IPS DF 19.7 (cell line): ENCODE data around the gene TMEM60.
"Not testable (repeated sequence)": the region's sequence is repeated elsewhere in the genome, so short reads cannot be mapped to it uniquely, and the experiment has no call there.

Experiments used
- DNase-seq: peaks from one replicate; pipeline ENCODE4 v3.0.0-alpha.2; 2013; ENCODE audit warnings: low read depth, low spot score

The TMEM60 gene

DNA sequence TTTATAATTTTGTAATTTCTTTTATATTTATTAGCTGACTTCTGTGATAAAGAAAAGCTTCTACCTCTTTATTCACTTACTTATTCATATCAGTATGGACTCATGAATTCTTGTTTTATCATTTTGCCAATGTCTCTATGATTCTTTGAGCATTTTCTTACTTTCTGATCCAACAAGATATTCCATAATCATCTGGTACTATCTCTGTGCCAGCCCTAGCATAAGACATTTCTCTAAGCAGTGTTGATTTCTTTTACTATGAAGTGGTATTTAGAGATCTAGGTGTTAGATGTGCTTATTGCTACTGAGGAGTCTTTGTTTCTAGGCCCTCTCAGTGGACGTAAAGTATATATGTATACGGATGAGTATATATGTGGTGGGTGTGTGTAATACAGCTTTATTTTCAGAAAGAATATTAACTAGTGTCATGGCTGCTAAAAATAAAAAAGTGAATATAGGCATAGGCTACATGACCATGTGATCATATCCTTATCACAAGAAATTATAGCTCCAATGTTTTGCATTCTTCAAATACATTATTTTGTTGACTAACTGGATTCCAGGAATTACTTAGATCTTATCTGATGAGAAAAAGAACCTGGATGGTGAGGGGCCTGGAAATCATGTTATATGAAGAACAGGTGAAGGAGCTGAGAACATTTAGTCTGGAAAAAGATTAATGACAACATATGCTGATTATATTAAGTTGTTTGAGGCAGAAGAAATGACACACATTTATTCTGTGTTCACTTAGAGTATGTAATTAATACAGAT is 13.5 kb upstream of the TMEM60 start:
- DNase-seq, result no peak

DNA sequence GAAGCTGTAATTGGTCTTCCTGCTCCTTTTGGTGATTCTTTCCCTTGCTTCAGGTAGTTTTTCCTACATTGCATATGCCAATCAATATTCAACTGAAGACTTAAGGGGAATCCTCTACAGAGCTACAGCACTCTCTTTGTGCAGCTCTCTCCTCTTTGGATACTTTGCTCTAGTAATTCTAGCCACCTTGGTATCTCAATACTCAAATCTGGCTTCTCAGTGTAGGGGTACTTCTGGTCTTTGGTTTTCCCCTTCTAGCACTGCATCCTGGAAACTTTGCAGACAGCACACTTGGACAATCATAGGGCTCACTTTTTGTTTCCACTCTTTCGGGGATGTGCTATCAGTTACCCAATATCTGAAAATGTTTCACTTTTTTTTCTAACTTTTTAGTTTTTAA is 10.3 kb upstream of the TMEM60 start:
- DNase-seq, result no peak

DNA sequence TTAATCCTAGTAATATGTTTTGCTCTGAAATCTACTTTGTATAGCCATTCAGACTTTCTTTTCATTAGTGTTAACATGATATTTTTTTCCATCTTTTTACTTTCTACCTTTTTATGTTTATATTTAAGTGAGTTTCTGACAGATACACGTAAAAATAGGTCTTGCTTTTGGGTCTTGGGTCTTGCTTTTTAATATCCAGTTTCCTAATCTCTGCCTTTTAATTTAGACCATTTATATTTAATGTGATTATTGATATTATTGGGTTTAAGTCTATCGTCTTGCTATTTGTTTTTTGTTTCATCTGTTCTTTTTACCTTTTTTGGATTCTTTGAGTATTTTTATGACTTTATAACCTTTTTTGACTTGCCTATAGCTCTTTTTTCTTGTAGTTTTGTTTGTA is 8.2 kb upstream of the TMEM60 start:
- no peak for DNase-seq

DNA sequence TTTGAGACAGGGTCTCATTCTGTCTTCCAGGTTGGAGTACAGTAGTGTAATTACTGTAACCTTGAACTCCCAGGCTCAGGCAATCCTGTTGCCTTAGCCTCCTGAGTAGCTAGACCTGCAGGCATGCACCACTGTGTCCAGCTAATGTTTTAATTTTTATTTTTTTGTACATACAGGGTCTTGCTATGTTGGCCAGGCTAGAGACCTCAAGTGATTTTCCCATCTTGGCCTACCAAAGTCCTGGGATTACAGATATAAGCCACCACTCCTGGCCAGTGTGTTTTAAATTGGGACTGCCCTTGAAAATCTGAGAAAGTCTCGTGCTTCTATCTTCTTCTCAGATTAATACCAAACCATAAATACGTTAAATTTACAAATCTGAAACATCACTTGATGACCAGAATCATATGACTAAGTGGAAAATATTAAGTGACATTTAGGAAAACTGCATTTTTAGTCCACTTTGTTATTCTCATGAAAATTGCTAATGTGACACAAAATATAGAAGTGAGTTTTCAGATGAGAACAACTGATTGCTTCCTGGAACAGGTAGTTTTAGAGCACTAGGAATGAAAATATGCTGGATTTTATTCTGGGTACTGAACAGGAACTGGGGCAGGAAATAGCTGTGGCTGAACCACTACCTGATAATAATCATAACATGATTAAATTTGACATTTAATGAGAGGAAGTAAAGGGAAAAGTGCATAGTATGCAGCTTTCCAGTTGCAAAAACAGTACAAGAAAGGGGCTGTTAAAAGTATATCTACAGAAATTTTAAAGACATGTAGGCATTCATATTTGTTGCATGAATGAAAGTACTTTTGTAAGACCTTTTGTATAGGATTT is 4.5 kb upstream of the TMEM60 start:
- DNase-seq, result no peak

DNA sequence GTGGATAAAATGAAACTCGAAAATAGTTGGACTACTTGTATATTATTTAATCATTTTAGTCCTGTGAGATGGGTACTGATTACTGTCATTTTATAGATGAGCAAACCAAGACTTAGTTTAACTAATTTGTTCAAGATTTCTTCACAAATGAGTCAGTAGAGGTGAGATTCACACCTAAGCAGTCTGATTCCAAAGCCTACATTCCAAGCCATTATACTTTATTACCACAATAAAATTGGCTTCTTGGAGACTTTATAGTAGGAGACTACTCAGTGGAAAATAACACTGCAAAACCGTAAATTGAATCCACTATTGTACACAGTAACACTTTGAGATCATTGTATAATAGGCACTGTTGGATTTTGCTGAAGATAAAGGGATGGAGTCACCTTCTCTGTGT is 2.5 kb upstream of the TMEM60 start:
- DNase-seq, result no peak

DNA sequence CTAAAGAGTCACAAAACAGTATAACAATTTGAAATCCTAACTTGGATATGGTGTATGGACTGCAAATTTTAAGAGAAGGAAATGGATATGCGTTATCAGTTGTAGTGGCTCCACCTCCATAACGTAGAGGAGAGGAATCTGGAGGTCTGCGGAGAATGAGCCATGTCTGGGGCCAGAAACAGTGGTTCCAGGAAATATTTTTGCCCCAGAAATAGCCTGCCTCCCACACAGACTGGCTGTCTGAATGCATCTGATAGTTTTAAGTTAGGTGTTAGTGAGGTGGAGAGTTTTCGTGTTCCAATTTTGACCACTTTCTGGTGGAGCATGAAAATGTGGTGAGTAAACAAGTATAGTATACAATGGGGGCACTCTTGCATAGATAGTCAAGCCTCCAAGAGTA is 1.9 kb upstream of the TMEM60 start:
- no peak for DNase-seq

DNA sequence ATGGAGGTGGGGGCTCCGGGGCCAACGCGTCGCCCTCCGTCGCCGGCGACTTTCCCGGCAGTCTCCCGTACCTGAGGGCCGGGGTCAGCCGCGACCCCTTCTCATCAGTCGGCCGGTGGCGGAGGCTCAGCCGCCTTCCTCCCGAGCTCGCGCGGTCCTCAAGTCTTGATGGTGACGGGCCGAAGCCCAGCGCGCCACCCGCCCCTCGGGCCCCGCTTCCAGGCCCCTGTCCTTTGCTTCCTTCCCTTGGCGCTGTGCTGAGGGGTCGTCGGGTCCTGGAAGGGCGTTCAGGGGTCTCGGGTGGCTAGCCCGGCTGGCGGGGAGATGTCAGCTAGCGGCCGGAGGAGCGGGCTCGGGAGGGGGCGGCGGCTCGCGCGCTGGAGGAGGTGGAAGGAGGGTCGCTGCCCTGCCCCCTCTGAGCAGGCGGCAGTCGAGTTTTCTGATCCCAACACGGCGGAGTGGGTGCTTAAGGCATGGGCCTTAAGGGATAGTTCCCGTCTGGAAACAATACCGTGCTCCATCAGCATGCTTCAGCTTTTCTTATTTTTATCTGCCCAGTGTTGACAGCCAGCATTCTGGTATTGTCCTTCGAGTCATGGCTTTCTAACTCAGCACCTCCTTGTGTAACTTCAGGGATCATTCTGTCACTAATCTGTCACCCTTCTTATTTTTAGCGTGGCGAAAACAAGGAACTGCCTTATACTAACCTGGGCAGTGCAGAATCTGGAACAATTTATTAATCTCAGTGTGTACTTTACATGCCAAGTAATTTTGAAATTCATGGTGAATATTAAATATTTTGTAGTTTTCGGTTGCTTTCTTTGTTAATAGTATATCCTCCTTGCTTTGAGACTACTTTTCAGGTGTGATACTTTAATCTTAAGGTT is 1.1 kb upstream of the TMEM60 start:
- no peak for DNase-seq

DNA sequence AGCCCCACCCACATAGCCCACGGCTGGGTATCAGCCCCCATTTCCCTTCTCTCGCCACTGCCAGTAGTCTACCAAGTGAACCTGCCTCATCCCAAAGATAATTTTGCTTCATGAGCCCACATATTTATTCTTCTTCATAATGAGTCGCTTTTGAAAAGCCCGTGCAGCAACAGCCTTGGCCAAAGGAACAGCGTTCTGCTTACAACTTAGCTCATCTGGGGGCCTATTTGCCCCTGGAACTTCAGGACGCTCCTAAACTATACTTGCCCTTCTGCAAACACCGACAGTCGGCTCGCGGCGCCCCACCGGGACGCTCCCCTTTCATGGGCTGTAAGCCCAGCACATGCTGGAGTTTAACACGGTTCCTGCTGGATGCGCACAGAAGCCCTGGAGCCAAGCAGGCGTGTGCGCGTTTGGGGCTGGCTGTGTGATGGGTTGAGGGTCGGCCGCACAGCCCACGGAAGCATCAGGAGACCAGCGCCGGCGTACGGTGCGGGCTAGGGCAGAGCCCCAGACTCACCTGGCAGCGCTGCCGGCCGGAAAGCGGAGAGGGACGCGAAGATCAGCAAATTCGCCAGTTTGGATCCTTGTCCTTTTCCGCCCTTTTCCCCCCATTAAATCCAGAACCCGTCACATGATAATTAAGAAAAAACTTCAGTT is 370 bp downstream of the TMEM60 start:
- DNase-seq, result no peak

DNA sequence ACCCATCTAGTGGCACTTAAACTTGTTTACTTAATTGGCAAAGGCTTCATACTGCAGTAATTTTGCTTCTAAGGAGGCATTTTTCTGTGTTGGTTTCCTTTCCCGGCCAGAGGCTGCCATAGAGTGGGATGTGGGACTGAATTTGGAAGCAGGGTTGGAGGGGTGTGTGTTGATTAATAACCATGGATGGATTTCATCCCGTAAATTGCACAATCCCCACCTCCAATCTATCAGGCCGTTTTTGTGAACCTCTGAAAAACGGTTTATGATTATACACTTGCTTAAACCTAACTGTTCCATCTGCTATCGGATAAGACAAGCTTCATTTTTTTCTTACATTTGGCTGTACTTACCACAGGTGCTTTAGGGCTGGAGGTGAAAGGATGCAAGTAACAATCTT is 1.3 kb downstream of the TMEM60 start:
- DNase-seq, result no peak

DNA sequence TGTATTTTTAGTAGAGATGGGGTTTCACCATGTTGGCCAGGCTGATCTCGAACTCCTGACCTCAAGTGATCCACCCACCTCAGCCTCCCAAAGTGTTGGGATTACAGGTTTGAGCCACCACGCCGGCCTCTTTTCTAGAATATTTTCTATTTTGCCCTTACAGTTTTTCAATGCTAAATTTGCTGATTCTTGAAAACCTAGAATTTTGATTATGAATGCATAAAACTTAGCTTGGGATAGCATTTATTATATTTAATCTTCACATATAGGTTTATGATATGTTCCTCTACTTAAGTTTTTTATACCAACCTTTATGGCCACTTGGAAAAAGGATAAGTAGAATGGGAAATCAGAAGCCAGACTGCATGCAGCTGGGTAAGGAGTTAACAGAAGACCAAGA is 2.1 kb downstream of the TMEM60 start:
- DNase-seq, result no peak

DNA sequence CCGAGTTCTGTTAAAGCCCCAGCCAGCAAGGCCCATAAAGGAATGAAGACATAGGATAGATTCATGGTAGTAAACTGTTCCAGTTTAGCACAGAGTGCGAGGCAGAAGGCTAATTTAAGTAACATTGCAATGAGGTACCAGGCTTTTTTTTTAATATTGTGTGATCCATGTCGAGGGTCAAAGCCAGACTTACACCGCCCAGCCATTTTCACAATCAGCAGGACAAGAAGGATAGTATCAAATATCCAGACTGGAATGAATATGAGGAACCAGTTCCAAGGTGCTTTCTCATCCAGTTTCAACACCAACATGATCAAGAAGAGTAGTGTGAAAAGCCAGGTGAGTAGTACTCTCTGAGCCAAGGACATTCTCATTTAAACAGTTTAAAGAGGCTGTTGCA is 4.2 kb downstream of the TMEM60 start:
- no peak for DNase-seq

DNA sequence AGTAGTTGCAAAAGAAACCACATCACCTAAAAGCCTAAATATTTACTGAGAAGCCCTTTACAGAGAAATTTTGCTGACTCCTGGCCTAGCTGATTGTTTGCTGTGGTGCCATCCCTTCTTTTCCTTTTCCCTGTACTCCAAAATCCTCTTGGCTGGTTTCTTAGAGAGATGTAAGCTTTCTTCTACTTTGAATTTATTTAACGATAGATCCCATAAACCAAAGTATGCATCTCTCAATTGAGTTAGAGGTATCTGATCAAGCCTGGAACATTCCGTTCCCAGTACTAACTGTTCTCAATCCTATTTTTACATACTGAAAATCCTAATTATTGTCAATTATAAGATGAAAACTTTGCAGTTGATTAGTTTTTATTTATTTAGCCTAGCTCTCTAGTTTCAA is 6.3 kb downstream of the TMEM60 start:
- DNase-seq, result no peak

DNA sequence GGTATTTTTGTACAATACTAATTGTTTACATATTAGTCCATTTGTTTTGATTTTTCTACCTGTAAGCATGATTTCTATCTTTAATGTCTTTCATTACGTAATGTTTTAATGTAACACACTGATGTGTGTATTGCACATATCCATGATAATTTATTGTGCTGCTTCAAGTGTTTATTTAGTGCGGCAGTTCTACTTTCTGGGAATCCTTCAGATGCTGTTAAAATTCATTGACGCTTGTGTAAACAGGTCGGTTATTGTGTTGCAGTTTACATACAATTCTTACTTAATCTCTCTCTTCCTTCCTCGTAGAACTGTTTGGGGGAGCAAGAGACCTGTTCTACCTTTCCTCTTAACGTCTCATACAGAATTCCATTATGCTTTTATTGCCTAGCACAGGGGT is 6.9 kb downstream of the TMEM60 start:
- no peak for DNase-seq

DNA sequence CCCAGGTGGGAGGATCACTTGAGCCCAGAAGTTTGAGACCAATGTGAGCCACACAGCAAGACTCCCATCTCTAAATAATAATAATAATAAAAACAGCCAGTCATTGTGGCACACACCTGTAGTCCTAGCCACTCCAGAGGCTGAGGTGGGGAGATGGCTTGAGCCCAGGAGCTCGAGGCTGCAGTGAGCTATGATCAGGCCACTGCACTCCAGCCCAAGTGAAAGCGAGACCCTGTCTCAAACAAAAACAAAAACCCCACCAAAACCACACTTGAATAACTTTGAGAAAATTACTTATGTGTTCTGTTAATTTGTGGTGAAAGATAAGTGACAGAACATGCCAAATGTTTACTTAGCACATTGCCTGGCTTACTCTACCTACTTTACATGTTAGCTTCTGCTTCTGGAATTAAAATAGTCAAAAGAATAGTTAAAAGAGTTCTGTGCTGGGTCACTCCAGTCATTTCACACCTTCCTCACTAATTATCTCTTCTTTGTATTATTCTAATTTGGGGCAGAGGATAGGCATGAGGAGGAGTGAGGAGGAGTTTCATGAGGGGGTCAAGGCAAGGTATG is 9.8 kb downstream of the TMEM60 start:
- no peak for DNase-seq

DNA sequence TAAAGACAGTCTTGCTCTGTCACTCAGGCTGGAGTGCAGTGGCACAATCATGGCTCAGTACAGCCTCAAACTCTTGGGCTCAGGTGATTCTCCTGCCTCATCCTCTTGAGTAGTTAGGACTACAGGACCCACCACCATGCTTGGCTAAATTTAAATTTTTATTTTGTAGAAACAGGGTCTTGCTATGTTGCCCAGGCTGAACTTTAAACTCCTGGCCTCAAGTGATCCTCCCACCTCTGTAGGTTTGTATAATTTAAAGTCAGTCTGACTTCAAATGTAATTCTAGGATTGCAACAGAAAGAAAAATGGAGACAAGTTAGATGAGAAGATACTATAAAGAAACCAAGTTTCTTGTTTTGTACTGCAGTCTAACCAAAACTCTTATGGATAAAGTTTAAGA is 11.5 kb downstream of the TMEM60 start:
- no peak for DNase-seq

DNA sequence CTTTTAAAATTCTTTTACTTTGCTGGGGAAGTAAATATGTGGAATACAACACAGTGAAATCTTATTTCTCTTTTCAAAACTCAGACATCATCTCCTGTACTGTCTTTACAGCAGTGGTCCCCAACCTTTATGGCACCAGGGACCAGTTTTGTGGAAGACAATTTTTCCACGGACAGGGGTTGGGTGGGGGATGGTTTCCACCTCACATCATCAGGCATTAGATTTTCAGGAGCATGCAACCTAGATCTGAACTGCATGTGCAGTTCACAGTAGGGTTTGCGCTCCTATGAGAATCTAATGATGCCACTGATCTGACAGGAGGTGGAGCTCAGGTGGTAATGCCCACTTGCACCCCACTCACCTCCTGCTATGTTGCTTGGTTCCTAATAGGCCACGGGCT is 12.2 kb downstream of the TMEM60 start:
- DNase-seq, result no peak

DNA sequence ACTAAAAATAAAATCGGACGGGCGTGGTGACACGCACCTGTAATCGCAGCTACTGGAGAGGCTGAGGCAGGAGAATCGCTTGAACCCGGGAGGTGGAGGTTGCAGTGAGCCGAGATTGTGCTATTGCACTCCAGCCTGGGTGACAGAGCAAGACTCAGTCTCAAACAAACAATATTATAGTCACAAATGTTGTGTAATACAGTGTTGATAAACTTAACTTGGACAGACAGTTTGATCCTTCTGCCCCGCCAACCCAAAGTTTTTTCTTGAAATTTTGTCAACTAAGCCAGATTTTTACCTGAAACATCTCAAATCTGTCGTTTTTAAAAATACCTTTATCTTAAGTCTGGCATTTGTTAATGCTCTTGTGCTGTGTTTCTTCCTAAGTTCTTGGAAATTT is 13.8 kb downstream of the TMEM60 start:
- DNase-seq, result not testable (repeated sequence)

DNA sequence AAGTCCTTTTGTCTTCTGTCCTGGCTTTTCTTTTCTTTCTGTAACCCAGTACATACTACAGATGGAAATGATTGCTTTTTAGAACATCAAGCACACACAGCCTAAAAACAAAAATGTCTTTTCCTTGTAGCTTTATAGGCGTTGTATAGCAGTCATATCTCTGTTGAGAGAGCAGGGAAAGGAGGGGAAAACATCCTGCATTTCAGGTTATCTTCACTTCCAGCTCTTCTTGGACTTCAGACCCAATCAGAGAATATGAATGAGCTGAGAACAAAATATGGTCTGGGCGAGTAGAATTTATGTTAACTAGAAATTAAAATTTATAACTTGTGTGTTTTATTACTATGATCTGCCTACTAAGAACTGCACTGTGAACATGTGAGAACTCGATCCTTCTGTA is 14.7 kb downstream of the TMEM60 start:
- no peak for DNase-seq

DNA sequence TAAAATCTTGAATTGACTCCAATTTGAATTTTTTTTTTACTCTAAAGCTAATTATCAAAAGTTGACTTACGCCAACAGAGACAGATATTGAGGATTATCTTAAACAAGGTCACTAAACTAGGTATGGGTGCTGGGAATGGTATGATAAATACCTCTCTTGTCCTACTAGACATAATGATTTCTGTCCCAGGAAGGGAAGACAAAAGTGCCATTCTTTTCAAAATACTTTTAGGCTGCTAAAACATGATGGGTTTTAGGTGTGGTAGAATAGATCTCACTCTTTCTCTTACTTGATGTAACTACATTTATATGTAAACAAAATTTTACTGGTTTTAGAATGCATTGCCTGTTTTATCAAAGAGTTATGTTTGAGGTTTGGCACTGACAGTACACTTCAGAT is 15.1 kb downstream of the TMEM60 start:
- no peak for DNase-seq

DNA sequence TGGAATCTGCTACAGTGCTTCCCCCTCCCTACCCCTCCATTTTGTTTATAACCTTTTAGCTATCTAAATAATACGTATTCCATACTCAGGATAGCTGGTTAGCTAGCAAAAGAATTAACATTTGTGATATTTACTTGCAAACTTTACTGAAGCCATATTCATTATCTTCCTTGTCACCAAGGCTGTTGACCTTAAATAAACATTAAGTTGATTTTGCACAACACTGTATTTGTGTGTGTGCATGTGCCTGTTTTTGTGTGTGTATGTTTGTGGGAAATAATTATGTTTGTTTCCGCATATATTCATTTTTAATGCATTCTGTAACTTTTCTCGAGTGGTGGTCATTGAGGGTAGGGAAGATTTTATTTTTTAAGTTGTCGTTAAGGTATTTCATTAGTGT is 15.9 kb downstream of the TMEM60 start:
- no peak for DNase-seq

DNA sequence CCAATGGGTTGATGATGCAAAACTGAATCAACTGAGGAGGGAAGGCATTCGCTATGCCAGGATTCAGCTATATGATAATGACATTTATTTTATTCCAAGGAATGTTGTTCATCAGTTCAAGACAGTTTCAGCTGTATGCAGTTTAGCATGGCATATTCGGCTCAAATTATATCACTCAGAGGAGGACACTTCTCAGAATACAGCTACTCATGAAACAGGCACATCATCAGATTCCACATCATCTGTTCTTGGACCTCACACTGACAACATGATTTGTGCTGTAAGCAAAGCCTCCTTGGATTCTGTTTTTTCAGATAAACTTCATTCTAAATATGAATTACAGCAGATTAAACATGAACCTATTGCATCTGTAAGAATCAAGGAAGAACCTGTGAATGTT is 19.7 kb downstream of the TMEM60 start:
- no peak for DNase-seq
